Stimulated activated CD4-positive, alpha-beta T cell treated with anti-CD3 and anti-CD28 coated beads, Interleukin-4, amount 100 ng/mL, for 4 hours (primary cell): ENCODE data around the gene VPS4A.

Experiments used
- DNase-seq, 2 experiments: peaks; one replicate each; pipeline ENCODE4 v3.0.0-alpha.2; 2020

Gene VPS4A

DNA sequence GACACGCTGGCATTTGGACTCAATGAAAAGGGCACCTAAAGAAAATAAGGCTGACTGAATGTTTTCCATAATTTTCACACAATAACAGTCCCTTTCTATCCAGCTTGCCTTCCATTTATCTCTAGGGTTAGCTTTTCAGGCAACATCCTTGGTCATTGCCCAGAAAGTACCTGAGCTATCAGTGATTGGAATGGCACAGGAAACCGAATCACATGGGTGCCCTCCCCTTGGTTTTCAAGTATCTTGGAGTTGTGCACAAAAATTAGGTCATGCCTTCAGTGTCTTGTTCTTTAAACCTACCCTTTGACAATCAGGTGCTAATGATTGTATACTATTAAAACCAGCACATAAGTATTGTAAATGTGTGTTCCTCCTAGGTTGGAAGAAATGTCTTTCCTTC is 3.3 kb upstream of the VPS4A start:
- DNase-seq: no peak

DNA sequence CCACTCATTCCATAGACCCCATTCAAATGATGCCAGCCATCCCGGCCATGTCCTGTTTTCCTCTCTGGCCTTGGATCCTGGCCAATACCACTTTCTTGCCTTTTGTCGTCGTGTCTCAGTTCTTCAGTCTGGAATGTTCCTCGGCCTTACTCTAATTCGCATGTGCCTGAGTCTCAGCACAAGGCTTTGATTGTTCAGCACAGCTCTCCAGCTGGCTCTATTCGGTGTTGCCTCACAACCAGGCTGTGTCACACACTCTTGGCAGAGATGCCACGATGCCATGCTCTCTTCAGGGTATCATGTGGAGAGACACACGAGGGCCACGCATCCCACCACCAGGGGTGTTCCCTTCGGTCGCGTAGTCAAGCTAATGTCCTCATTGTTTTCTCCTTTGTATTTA is 1.8 kb upstream of the VPS4A start:
- DNase-seq: no peak

DNA sequence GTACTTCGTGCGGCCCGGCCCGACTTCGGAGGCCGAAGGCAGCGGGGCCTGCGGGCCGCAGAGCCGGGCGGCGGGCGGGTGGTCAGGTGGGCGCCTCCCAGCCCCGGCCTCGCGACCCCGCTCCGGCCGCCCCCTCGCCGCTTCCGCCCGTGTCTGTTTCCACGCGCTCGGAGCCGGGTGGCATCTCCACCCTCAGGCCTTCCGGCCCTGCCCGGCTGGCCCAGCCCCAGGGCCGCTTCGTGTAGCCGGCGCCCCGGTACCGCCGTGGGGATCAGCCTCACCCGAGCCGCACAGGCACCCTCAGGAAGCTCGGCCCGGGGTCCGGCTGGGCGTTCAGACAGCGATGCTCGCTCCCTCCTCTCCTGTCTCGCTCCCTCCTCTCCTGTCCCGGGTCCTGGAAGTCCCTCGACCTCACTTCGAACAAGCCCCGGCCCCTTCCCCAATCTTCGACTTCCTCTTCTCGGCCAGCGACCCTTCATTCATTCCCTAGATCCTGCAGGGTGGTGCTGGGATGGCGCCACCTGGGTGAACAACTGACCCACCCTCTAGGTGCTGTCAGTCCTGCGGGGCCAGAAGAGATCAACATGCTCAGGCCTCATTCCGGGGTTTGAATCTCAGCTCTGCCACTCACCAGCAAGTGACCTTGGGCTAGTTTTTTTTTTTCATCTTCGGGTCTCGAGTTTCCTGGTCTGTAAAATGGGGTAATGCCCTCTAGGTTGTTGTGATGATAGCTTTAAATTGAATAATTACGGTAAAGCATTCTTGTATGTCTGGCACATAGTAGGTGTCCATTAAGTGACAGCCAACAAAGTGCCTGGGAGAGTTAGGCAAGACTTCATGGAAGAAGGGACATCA is 610 bp downstream of the VPS4A start:
- peak in 1 of 2 experiments; percentile 42 for DNase-seq

DNA sequence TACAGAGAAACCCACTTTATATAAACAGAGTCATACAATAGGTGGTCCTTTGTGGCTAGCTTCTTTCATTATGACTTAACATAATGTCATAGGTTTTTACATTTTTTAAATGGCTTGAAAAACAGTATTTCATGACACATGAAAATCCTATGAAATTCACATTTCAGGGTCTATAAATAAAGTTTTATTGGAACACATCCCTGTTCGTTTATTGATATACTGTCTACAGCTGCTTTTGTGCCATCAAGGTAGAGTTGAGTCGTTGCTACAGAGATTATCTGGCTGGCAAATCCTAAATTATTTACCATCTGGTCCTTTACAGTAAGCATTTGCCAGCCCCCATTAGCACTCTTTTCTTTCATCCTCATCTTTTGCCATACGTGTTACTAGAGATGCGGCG is 2.3 kb downstream of the VPS4A start:
- no peak for DNase-seq

DNA sequence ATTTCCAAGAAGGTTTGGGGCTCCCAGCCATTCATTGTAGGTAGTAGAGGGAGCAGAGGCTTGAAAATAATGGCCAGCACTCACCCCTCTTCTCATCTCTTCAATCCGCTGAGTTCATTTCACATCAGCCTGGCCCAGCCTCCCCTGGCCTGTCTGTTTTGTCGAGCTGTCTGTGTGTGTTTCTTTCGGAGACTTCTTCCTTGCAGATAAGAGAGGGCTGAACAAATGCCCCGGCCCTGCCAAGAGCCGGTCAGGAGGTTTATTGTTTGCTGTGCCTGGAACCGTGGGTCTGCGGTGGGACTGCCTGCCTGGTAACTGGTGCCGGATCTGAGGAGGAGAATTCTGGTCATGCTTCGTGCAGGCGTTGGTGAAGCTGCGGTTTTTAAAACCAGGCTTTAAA is 3.4 kb downstream of the VPS4A start:
- no peak for DNase-seq

DNA sequence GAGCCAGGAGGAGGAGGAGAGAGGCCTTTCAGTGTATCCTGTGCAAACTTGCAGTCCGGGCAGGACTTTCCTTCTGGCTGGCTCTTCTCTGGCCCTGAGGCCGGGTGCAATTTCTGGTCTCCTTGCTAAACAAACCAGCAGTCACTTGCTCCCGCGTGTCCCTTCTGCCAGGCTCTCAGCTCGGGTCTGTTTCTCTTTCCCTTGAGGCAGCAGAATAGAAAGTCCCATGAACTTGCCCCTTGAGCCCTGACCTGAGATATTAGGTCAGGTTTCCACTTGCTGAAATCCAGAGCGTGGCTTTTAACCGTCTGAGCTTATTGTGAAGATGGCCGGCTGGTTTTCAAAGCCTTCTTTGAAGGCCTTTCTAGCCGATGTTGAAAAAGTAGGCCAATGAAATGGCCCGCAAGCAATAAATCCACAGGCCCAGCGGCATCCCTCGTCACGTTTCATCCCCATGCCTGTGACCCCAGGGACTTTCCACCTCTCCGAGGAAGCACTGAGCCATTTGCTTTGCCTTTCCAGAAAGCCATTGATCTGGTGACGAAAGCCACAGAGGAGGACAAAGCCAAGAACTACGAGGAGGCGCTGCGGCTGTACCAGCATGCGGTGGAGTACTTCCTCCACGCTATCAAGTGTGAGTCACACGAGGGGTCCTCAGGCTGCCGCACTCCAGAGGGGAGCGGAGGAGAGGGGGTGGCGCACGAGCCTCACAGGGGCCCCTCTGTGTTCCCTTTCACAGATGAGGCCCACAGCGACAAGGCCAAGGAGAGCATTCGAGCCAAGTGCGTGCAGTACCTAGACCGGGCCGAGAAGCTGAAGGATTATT is 4.5 kb downstream of the VPS4A start:
- no peak for DNase-seq

DNA sequence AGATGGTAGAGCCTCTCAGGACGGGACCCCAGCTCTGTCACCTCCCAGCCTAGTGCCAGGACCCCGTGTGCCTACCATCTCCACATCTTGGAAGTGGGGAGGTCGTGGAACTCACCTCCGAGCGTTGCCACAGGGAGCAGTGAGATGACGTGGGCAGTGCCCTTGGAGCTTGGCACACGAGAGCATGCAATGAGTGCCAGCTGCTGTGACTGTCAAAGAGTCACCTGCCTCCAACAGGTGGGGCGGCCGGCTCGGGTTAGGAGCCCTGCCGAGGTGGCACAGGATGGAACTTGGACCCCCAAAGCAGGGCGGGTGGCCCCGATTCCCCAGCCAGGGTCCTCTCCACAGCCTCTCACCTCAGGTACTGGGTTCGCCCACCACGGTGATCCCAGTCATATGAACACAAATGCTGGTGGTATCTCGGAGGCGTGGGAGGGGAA is 5.5 kb downstream of the VPS4A start:
- DNase-seq: no peak

DNA sequence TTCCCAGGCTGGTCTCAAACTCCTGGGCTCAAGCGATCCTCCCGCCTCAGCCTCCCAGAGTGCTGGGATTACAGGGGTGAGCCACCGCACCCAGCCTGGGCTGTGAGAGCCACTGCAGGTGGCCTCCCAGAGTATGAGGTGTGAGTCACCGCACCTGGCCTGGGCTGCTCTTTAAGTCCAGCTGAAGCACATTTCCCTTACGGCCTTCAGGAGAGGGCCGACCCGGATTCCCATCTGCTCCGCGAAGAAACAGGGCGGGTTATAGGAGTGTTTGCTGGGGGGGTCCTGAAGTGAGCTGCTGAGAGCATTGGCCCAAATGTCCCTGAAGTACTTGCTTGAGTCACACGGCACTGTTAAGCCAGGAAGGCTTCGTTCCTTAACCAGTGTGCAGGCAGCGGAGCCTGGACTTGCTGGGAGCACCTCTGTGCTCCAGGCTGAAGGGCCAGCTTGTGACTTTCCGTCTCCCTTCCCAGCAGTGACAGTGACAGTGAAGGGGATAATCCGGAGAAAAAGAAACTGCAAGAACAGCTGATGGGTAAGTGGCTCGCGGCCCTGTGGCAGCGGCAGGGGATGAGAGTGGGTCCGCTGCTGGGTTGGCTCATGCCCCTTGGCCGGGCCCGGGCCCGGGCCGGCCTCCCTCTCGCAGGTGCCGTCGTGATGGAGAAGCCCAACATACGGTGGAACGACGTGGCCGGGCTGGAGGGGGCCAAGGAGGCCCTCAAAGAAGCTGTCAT is 7.2 kb downstream of the VPS4A start:
- DNase-seq: no peak

DNA sequence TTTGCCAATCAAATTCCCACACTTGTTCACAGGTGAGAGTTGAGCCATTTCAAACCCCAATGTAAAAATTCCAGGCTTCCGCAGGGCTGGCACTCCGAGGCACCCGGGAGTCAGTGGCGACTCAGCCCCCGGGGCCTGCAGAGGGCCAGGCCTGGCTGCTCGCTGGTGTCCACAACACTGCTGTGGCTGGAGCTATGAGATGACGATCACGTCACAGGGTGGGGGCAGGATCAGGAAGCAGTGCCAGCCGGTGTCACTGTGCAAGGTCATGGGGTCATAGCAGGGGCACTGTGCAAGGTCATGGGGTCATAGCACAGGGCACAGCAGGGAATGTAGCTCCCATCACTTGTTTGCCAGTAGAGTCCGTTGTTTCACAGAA is 7.8 kb downstream of the VPS4A start:
- no peak for DNase-seq

DNA sequence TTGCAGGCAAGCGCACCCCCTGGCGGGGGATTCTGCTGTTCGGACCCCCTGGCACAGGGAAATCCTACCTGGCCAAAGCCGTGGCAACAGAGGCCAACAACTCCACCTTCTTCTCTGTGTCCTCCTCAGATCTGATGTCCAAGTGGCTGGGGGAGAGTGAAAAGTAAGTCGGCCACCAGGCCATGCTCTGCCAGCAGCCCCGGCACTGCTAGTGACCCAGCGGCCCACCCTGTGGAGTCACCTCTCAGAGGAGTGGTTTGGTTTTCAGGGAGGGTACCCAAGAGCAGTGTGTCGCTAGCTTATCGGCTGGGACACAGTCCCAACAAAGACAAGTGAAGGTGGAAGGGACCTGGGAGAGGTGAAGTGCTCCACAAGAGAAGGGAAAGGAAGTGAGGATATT is 8.2 kb downstream of the VPS4A start:
- no peak for DNase-seq

DNA sequence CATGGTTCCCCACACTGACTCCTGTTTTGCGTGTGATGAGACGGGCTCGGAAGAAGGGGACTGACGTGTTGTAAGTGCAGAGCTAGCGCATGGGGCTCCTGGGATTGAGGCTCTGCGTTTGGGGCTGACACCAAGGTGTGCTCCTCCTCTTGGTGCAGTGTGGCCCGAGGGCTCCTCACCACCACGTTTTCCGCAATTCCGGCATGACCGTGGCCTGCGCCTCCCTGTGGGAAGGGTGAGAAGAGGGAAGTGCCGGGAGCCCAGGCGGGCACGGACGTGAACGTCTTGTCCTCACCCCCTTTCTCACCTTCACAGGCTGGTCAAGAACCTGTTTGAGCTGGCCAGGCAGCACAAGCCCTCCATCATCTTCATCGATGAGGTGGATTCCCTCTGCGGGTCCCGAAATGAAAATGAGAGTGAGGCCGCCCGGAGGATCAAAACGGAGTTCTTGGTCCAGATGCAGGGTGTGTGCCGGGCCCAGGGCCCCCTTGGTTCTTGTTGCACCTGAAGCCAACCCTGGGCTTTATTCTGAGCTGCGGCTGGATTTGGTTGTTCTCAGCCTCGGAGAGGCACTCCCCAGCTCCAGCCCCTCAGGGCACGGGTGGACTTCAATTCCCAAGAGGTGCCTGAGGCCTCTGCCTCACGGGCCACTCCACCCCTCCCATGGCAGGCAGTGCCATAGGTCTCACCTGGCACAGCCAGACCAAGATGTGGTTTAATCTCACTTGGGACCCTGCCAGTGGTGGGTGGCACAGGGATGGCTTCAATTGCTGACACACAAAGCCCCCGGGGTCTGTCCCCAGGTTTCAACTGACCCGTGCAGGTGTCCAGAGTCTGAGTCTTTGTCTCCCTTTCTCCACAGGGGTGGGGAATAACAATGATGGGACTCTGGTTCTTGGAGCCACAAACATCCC is 8.9 kb downstream of the VPS4A start:
- no peak for DNase-seq

DNA sequence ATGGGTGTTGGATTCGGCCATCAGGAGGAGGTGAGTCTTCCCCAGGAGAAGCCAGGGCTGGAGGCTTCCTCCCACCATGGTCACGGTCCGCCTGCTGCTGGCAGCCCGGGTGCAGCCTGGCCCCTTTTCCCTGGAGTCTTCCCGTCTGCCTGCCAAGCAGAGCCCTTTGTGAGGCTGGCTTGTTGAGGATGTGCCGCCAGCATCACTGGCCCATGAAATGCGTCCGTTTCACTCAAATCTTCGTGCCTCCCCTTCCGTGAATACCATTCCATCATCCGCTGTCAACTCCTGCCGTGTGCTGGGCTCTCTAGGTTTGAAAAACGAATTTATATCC is 9.6 kb downstream of the VPS4A start:
- DNase-seq: no peak

DNA sequence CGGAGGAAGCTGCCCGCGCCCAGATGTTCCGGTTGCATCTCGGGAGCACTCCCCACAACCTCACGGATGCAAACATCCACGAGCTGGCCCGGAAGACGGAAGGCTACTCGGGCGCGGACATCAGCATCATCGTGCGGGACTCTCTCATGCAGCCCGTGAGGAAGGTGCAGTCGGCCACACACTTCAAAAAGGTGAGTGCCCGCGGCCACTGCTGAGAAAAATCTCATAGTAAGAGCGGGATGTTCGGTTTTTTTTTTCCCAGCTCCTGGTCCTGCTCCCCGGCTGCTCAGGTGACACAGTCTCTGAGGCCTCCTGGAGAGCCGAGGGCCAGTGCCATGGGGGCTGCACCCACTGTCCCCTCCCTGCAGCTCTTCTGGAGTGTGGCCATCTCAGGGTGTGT is 9.9 kb downstream of the VPS4A start:
- DNase-seq: no peak

DNA sequence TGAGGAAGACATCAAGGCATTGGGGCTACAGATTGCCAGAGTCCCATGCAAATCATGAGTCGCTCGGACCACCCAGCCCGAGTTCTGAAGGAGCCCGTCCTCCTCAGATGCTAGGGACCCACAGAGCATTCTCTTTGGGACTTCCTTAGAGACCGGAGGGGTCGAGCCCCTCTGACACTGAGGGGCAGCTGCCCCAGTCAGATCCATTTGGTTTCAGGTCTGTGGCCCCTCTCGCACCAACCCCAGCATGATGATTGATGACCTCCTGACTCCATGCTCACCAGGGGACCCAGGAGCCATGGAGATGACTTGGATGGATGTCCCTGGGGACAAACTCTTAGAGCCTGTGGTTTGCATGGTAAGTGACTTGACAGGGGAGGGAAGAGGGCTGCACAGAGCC is 11.2 kb downstream of the VPS4A start:
- no peak for DNase-seq

DNA sequence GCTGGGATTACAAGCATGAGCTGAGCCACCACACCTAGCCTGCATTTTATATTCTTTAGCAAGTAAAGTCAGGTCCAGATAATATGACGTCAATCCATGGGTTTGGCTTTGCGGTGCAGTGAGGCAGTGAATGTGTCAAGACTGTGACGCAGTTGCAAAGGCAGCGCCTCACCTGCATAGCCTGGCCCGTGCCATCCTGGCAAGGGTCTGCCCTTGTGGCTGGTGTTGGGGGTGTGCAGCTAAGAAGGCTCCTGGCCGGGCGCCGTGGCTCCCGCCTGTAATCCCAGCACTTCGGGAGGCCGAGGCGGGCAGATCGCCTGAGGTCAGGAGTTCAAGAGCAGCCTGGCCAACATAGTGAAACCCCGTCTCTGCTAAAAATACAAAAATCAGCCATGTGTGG is 12.3 kb downstream of the VPS4A start:
- no peak for DNase-seq

DNA sequence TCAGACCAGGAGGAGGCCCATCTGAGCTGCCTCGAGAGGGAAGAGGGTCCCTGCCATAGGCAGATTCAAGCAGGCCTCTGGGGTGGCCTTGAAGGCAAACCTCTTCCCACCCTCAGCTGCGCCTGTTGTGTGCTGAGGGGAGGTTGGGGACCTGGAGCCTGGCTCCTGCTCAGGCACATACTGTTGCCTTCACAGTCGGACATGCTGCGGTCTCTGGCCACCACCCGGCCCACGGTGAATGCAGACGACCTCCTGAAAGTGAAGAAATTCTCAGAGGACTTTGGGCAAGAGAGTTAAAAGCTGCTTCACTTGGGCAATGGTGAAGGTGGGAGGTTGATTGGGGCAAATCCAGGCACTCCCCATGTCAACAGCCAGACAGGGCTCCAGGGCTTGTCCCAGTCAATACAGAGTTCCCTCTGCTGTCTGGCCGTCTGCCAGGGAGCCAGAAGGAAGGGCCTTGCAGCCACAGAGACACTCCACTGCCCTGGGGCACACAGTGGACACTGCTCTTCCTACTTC is 12.9 kb downstream of the VPS4A start:
- no peak for DNase-seq

DNA sequence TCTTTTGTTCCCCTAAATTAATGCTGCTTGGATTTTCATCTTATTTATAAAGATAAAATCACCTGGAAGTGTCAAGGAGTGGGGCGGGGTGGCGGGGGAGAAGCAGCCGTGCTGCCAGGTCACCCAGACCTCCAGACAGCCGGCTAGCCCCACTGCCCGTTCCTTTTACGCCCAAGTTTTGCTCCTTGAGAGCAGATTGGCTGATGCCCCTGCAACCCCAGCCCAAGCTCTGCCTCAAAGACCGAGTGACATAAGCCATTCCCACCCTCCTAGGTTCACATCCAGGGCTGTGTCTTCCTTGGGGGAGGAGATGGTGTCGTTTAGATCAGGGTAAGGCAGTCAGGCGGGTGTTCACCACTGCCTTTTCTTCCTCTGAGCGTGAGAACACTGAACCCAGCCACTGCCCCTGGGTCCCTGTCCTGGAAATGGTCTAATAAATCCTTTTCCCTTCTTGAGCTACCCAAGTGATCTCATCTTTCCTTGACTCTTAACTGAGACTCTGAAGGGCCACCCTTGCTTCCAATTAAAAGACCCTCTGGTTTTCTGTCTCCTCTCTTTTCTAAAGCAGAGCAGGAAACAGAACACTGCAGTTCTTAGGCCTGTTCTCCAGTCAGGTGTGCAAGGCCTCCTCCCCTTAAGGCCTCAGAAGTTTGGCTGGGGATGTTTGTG is 13.6 kb downstream of the VPS4A start:
- no peak for DNase-seq

DNA sequence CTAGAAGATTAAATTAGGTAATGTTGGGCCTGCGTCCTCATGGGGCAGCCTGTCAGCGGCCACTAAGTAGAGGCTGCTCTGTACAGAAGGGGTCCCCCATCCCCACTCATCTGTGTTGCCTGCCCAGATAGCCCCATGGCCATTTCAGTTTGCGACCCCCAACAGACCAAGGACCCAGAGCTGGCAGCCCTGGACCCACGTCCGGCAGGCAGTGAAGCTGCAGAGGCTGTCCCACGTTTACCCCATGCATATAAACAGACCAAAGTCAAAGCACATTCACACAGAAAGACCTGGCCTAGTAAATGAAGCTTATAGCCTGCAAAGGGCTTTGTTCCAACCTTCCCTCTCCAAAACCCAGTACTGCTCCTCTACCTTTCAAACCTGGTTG is 14.6 kb downstream of the VPS4A start:
- no peak for DNase-seq

DNA sequence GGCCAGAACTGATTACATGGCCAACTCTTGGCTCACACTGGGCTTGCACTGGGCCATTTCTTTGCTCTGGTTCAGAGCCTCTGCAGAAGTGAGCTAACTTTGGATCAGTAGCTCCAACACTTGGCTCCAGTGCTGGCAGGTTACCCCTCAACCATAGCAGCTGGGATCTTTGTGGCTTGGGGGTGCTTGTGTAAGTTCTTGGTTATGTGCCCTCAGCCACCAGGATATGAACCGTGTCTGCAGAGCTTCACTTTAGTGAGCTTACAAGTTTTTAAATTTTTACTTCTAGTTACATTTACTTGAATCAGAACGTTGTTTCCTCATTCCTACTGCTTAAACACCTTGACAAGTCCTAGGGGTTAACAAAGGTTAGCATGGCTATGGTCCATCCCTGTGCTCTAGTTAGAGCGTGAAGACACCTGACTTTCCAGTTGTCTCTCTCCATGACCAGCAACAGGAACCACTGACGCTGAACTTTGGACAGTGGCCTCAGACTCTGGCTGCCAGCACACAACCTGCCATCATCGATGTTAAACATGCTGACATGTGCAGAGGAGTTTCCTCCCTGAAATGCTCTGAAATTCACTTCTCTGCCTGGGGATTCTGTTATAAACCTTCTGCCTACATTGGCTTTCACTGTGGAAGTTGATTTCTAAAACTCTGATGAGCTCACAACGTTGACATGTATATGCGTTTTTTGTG is 15.2 kb downstream of the VPS4A start:
- DNase-seq: no peak

DNA sequence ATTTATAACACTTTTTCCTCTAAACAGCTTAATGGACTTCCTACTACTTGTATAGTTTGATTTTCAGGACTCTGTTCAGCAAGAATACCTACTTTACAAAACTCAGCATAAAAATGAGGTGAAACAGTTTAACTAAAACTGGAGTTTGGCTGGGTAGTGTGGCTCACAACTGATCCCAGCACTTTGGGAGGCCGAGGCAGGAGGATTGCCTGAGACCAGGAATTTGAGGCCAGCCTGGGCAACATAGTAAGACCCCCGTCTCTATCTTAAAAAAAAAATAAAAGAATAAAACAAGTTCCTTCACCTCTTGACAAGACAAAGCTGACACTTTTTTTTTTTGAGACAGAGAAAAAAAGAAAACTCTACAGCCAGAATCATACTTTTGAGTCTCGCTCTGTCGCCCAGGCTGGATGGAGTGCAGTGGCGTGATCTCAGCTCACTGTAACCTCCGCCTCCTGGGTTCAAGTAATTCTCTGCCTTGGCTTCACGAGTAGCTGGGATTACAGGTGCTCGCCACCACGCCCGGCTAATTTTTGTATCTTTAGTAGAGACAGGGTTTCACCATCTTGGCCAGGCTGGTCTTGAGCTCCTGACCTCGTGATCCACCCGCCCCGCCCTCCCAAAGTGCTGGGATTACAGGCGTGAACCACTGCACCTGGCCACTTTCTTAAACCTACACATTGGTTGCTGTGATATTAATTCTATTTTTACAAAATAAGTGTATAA is 16.6 kb downstream of the VPS4A start:
- DNase-seq: no peak
